HG03108 (cell line): Measurements from ENCODE around the gene TIMP3.
"Not testable (repeated sequence)": the region's sequence is repeated elsewhere in the genome, so short reads cannot be mapped to it uniquely, and the experiment has no call there.

Experiments
- ATAC-seq: cut with Tn5 transposase; IDR thresholded peaks from one replicate; pipeline ENCODE4 v1.9.1; 2021; ENCODE audit warnings: moderate library complexity; ENCODE audit not compliant: unreplicated experiment

The TIMP3 gene

DNA sequence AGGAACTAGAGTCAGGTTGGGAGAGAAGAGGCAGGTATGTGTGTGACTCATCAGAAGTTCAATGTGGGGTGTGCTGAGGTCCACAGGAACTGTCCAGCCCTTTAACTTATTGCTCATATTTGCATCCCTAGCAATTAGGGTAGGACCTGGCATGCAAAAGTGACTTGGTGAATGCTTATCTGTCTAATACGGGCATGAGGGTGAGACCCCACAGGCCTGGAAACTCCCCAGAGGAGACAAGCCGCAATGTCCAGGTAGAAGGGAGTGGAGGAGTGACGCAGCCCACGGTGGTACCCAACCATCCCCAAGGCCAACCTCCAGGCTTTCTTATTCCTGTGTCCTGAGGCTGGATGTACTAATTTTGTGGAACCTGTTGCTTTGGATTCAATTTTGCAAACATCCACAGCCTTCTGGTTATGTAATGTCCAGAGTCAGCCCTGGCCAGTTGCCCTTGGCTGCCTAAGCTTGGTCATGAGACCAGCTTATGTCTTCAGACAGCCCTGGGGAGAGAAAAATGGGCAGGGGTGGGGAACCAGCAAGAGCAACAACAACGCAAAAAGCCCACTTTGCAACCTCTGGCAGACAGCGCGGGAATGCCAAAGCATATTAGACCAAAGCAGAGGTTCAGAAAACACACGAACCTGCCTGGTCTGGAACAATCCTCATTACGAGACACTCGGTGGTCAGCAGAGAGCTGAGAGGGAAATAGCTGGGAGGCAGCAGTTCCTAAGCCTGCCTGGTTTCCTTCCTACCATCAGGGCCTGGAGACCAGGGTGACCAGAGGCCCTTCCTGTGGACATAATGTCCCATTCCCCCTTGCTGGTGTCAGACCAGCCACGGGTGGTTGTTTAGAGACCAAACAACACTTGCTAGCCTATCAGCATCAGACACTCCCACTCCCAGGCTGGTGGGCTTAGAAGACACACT lies 49.3 kb downstream of the TIMP3 start:
- no peak for ATAC-seq

DNA sequence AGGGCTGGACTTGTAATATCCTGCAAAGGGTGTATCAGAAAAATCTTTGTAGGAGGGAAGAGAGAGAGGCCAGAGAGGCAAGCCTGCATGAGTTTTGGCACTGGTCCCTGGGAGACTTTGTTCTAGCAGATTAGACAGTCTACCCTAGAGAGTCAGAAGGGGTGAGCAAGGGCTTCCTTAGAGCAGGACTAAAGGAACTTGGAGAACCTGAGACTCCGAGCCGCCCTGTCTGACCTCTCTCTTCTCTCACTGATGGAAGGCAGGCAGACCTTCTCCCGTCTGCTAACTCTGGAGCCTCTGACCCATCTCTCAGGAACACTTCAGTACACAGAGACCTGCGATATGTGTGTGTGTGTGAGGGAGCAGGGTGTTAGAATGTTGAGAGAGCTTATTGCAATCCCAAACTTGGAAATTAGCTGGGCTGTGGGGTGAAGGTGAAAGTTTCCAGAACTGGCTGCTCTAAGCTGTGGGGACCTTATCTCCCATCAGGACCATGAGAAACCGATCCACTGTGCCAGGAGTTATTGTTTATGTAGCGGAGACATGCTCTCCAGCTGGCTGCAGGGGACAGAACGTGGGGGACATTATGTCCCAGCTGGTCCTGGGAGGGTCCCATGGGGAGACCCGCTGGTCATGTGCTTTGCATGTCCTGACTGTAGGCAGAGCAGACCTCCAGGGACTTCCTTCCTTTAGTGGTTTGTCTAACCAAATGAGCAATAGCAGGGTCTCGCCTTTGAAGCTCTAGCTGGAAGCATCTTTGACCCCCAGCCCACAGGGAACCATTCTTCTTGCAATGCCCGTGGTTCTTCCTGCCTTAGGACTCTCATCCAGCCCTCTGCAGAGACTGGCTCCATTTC lies 51.1 kb downstream of the TIMP3 start:
- no peak for ATAC-seq

GRCh38 chr22:32853662-32854061 lies 52.2 kb downstream of the TIMP3 start:
- ATAC-seq: no peak

DNA sequence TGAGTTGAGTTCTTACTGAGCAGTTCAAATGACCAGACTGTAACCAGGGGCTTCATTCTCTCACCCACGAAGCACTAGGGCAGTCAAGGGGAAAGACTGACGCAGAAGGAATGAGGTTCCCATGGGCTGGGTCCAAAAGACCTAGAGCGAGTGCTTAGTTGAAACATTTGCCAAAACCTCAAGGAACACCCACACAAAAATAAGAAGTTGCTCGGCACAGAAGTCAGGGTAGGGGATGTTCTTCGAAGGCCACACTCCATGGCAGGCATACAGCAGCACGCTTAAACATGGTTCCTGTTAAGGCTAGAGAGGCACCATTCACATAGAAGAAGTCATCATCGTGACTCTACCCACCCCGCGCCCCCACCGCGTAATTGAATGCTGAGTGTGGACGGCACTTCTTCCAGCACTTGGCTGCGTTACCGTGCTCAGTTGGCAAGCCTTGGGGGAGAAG lies 52.9 kb downstream of the TIMP3 start:
- ATAC-seq: no peak

DNA sequence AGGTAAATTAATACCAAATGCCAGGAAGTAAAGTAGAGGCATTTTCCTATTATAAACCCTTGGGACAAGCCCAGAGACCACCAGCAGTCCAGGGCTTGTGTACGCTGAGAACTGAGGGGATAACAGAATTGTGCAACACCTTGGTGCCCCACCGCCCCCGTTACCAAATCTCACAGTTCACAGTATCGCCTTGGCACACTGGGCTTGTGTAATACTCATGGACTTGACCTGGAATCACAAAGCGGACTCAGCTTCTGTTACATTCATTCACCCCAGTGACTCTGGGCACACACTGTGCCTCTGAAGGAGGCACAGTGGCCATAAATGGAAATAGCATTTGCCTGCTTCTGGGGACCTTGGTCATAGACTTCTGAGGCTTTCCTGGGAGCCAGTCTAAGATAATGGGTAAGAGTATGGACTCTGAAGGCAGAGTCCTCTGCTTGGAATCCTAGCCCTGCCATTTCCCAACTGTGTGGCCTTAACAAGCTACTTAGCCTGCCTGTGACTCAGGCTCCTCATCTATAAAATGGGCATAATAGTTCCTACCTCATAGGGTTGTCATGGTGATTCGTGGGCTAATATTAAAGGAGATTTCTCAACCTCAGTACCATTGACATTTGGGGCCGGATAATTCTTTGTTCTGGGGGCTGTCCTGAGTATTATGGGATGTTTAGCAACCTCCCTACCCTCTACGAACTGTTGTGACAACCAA lies 53.7 kb downstream of the TIMP3 start:
- no peak for ATAC-seq

GRCh38 chr22:32858121-32858703 lies 56.7 kb downstream of the TIMP3 start:
- ATAC-seq: no peak

GRCh38 chr22:32858957-32859356 lies 57.5 kb downstream of the TIMP3 start:
- ATAC-seq: no peak

GRCh38 chr22:32859743-32860142 lies 58.2 kb downstream of the TIMP3 start:
- ATAC-seq: no peak

DNA sequence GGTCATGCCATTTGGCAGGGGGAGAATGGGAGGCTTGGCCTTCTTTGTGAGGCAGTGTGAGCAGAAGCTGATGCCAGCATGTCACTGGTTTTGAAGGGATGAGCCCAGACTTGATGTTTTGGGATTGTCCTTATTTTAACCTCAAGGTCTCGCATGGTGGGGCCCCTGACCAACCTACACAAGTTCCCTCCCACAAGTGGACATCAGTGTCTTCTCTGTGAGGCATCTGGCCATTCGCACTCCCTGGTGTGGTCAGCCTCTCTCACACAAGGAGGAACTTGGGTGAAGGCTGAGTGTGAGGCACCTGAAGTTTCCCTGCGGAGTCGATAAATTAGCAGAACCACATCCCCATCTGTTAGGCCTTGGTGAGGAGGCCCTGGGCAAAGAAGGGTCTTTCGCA lies 59.8 kb downstream of the TIMP3 start:
- ATAC-seq: no peak

- ATAC-seq: no peak
Observed at GRCh38 chr22:32862083-32862482, 60.6 kb downstream of the TIMP3 start.

GRCh38 chr22:32862936-32863661 lies 61.6 kb downstream of the TIMP3 start:
- no peak for ATAC-seq

DNA sequence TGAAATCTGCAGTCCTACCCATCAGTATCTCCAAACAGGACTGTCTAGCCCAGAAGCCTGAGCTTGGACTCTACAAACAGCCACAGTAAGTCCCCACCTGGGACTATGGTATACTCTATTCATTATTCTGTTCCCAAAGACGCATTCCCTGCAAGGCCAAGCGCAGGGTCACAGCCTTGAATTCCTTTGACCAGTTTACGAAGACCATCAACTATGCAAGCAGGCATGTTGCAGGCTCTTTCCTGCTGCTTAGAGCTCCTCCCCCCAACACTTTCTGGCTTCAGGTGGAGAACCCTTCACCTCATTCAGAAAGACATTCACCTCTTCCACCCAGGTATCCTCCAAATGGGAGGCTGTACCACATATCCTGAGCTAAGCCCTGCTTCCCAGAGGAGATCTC lies 62.5 kb downstream of the TIMP3 start:
- no peak for ATAC-seq

DNA sequence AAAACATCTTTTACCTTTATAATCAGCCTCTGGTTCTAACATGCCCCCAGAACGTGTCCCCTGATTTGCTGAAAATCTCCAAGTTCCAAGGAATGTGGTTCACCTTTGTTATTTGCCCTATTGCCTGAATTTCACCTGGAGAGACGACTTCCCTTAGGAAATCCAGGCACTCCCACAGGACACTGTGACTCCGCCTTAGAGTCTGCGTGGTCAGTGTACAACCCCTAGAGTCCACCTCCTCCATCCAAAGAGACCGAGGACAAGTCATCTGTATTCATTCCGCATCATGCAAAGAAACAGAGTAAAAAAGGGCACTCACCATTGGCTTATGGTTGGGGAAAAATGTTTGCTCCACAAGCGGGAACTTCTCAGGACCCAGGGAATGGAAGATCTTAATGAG lies 63.1 kb downstream of the TIMP3 start:
- no peak for ATAC-seq

GRCh38 chr22:32866953-32867352 lies 65.4 kb downstream of the TIMP3 start:
- no peak for ATAC-seq

DNA sequence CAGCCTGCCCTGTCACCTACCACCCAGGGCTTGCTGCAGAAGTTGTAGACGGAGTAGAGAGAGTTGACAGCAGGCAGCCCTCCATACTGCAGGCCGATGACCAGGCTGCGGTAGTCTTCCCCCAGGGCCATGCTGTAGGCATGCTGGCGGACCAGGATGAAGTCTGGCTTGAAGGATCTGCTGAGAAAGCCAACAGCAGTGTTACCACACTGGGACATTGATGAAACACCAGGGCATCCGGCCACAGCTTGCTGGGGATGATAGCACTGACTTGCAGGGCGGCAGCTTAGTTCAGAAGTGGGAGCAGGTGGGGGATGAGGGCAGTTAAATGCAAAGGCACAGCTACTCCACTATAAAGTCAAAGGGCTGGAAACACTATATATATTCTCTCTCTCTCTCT lies 67.4 kb downstream of the TIMP3 start:
- no peak for ATAC-seq

- no peak for ATAC-seq
Observed at GRCh38 chr22:32870474-32870873, 69.0 kb downstream of the TIMP3 start.

GRCh38 chr22:32873604-32874003 lies 72.1 kb downstream of the TIMP3 start:
- not testable (repeated sequence) for ATAC-seq

DNA sequence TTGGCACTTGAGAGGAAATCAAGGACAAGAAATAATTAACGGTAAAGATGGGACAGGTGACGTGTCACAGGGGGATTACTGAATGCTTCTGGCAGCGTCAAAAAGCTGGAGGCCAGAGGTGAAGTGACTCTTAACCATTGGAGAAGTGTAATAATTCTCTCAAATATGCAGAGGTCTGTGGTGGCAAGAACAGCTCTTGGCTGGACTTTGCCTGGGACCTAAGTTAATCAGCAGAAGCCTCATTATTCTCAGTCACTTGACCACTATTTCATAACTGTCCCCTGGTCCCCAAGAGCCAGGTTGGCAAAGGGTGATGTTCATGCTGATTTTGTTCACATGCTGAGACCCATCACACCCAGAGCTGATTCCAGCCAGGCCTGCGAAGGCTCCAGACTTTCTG lies 72.9 kb downstream of the TIMP3 start:
- no peak for ATAC-seq

GRCh38 chr22:32874976-32875375 lies 73.5 kb downstream of the TIMP3 start:
- no peak for ATAC-seq

DNA sequence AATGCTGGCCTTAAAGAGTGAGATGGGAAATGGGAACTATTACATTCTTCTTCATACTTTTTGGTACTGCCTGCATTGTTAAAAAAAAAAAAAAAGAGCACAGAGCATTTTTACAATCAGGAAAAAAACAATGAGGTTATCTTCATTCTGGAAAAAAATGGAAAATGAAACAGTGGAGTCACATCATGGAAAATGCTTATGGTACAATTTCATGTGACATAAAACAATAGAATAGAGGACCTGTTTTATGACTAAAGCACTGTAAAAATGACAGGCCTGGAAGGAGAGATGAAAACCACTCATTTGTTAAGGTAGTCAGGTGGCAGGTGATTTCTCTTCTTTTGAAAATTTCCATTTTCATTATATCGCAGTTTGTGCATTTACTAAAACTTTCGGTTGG lies 75.0 kb downstream of the TIMP3 start:
- no peak for ATAC-seq
